ENCODE results near the gene CERS5.

DNA sequence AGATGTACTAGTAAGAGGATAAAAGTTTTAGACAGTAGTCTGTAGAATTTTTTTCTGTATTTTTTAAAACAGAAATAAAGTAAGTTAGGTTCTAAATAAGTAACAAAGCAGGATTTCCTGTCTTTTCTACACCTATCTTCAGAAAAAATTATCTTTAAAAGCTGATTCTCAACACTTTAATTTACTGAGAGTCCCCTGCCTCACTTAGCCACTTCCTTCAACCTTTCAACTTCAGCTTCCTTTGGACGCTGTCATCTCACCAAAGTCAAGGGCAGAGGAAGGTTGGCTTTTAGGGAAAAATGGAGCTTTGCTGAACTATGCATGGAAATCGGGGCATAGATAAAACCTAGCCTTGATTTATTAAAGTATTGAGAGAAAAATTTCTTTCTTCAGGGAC is 44.9 kb upstream of the CERS5 start:
- TF ChIP-seq, protein P1, sequence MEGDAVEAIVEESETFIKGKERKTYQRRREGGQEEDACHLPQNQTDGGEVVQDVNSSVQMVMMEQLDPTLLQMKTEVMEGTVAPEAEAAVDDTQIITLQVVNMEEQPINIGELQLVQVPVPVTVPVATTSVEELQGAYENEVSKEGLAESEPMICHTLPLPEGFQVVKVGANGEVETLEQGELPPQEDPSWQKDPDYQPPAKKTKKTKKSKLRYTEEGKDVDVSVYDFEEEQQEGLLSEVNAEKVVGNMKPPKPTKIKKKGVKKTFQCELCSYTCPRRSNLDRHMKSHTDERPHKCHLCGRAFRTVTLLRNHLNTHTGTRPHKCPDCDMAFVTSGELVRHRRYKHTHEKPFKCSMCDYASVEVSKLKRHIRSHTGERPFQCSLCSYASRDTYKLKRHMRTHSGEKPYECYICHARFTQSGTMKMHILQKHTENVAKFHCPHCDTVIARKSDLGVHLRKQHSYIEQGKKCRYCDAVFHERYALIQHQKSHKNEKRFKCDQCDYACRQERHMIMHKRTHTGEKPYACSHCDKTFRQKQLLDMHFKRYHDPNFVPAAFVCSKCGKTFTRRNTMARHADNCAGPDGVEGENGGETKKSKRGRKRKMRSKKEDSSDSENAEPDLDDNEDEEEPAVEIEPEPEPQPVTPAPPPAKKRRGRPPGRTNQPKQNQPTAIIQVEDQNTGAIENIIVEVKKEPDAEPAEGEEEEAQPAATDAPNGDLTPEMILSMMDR (IDR thresholded peaks at IDR 0.05): no peak
- no peak for TF ChIP-seq POLR2A (IDR thresholded peaks at IDR 0.05)
